K562 (cell line): ENCODE measurements around the gene E2F3. TPM values are rescaled to one million over a fixed set of nuclear protein-coding genes. Genes with fewer than 3 reads are reported as not detected.

Source experiments
- ADNP ChIP-seq: fragments of 200-800 bp; sonication (Bioruptor generic); IDR thresholded peaks from 2 replicates; pipeline ENCODE4 v1.6.1; 2016; ENCODE audit warnings: missing genetic modification characterization, missing compliant biosample characterization
- ATF6 ChIP-seq: sonication (generic); formaldehyde crosslinking; IDR thresholded peaks from 2 replicates; pipeline ENCODE4 v1.4.0; 2020; ENCODE audit warnings: mild to moderate bottlenecking, missing genetic modification reagents
- CBFA2T2 ChIP-seq: fragments of 450-650 bp; conservative IDR thresholded peaks from 2 replicates; pipeline ENCODE4 v1.6.1; 2017; ENCODE audit warnings: mild to moderate bottlenecking
- CBX2 ChIP-seq: fragments of 200-600 bp; sonication (generic); IDR thresholded peaks from one replicate; pipeline ENCODE4 v1.6.1; 2012; ENCODE audit warnings: mild to moderate bottlenecking, low read length, inconsistent platforms; ENCODE audit not compliant: insufficient read depth, poor library complexity, severe bottlenecking
- CTCF ChIP-seq, 3 experiments: IDR thresholded peaks in 2 of 3; conservative IDR thresholded peaks in 1 of 3; 2 replicates each; pipeline ENCODE4 v1.5.1; 2011 to 2012; ENCODE audit warnings: low read length in 3 of 3, mild to moderate bottlenecking in 3 of 3, control low read depth in 2 of 3, improper control_type of control experiment in 1 of 3, inconsistent platforms in 1 of 3, low read depth in 1 of 3, mixed read lengths in 1 of 3, moderate library complexity in 1 of 3; ENCODE audit not compliant: insufficient read depth in 2 of 3
- HDAC1 ChIP-seq, 2 experiments: fragments of 450-650 bp; IDR thresholded peaks; 2 replicates each; pipeline ENCODE4 v1.6.1; 2016 to 2017; ENCODE audit warnings: inconsistent platforms in 1 of 2, mild to moderate bottlenecking in 1 of 2, moderate library complexity in 1 of 2
- HSF4 ChIP-seq: fragments of 250-450 bp; sonication (Bioruptor Pico); IDR thresholded peaks from 2 replicates; pipeline ENCODE4 v2.1.2; 2022; ENCODE audit warnings: mild to moderate bottlenecking, moderate library complexity, borderline replicate concordance
- KAT2B ChIP-seq: IDR thresholded peaks from one replicate; pipeline ENCODE4 v1.6.1; 2012; ENCODE audit warnings: low read depth, mild to moderate bottlenecking, control low read depth, inconsistent platforms, low read length, moderate library complexity
- LEF1 ChIP-seq: fragments of 450-650 bp; IDR thresholded peaks from 2 replicates; pipeline ENCODE4 v1.6.1; 2016; ENCODE audit warnings: mild to moderate bottlenecking
- NONO ChIP-seq, 2 experiments: fragments of 200-400 bp in 1 of 2; fragments of 450-650 bp in 1 of 2; formaldehyde crosslinking in 1 of 2; IDR thresholded peaks; 2 replicates each; pipeline ENCODE4 v1.6.1; 2017; ENCODE audit warnings: low read depth in 2 of 2, mild to moderate bottlenecking in 2 of 2, moderate library complexity in 2 of 2, low read length in 1 of 2
- NR2C1 ChIP-seq, 2 experiments: fragments of 450-650 bp; IDR thresholded peaks; 2 replicates each; pipeline ENCODE4 v1.6.1; 2017; ENCODE audit warnings: mild to moderate bottlenecking in 2 of 2, antibody characterized with exemption in 1 of 2, inconsistent platforms in 1 of 2, missing compliant biosample characterization in 1 of 2, missing genetic modification characterization in 1 of 2
- RAD21 ChIP-seq, 2 experiments: fragments of 250-450 bp in 1 of 2; fragments of 450-650 bp in 1 of 2; sonication (Bioruptor Pico) in 1 of 2; formaldehyde crosslinking in 1 of 2; IDR thresholded peaks in 1 of 2; conservative IDR thresholded peaks in 1 of 2; 2 replicates each; pipeline versions ENCODE4 v1.4.0 to v1.8.0; 2020 to 2022; ENCODE audit warnings: mild to moderate bottlenecking in 2 of 2, moderate library complexity in 1 of 2
- RAD51 ChIP-seq: fragments of 450-650 bp; IDR thresholded peaks from 2 replicates; pipeline ENCODE4 v1.7.1; 2016; ENCODE audit warnings: low read depth, mild to moderate bottlenecking, borderline replicate concordance
- RFX7 ChIP-seq: fragments of 250-450 bp; sonication (Bioruptor Pico); IDR thresholded peaks from 2 replicates; pipeline ENCODE4 v1.5.1; 2021; ENCODE audit warnings: mild to moderate bottlenecking
- SP1 ChIP-seq: sonication (generic); formaldehyde crosslinking; IDR thresholded peaks from 2 replicates; pipeline ENCODE4 v1.8.1; 2022; ENCODE audit warnings: mild to moderate bottlenecking, missing genetic modification reagents
- SUPT5H ChIP-seq: fragments of 450-650 bp; IDR thresholded peaks from 2 replicates; pipeline ENCODE4 v1.6.1; 2016
- TBP ChIP-seq: optimal IDR thresholded peaks from 2 replicates; pipeline ENCODE3; 2011; ENCODE audit warnings: low read depth, low read length, improper control_type of control experiment
- ZFP1 ChIP-seq: fragments of 450-650 bp; formaldehyde crosslinking; IDR thresholded peaks from 2 replicates; pipeline ENCODE4 v1.4.0; 2020; ENCODE audit warnings: mild to moderate bottlenecking, mixed read lengths
- ZNF143 ChIP-seq: sonication (generic); formaldehyde crosslinking; IDR thresholded peaks from 2 replicates; pipeline ENCODE4 v1.9.0; 2022; ENCODE audit warnings: mild to moderate bottlenecking, missing genetic modification reagents
- ZNF282 ChIP-seq: sonication (generic); formaldehyde crosslinking; IDR thresholded peaks from 2 replicates; pipeline ENCODE4 v1.8.1; 2023; ENCODE audit warnings: missing genetic modification reagents
- ZNF592 ChIP-seq: fragments of 450-650 bp; IDR thresholded peaks from 2 replicates; pipeline ENCODE4 v1.6.1; 2017; ENCODE audit warnings: antibody characterized with exemption, mild to moderate bottlenecking
- polyA plus RNA-seq, 8 experiments: library from polyadenylated mRNA; depleted of rRNA in 4 of 8; stranded (reverse) in 5 of 8; unstranded in 3 of 8; fragments of >200 nt; fragmentation: Nextera tagmentation in 2 of 8; fragmentation: Illumina TruSeq in 1 of 8; extraction: Ambion mirVana in 2 of 8; extraction: Trizol in 1 of 8; gene quantifications; 2 replicates each; pipeline versions ENCODE4 v1.2.1 to v1.2.3, GENCODE V29; 2011 to 2014; ENCODE audit warnings: inconsistent platforms in 1 of 8, missing spikeins in 1 of 8
- total RNA-seq, 7 experiments: library from RNA; depleted of rRNA in 6 of 7; stranded (reverse); fragments of >200 nt in 6 of 7; fragmentation: Illumina TruSeq in 2 of 7; extraction: Trizol in 2 of 7; gene quantifications; 2 replicates each; pipeline versions ENCODE4 v1.2.1 to v1.2.3, GENCODE V29; 2011 to 2021; ENCODE audit warnings: low replicate concordance in 1 of 7

E2F3 gene
- total and polyA plus RNA-seq, 9 of the 15 experiments (the other 6 are each of a cell fraction or from before 2014, with no cell fraction given), result 11.1 to 44.7 (median 27.2) TPM

- TF ChIP-seq CBX2 (no peak), LEF1 (no peak), ZFP1 (CRISPR knock-in tag) (no peak), KAT2B (no peak), SP1 (CRISPR knock-in tag) (peak; percentile 35; the same call in 1 of the 2 replicates), SUPT5H (no peak), CTCF (IDR thresholded peaks at IDR 0.05 in 2 of 3, conservative IDR thresholded peaks at IDR 0.05 in 1 of 3; ENCODE audit: insufficient read depth in 2 of 3, low read depth in 1 of 3, low read length in 3 of 3) (peak in 2 of 3 experiments; percentile 24 to 50; a peak in 2 of 6 replicates), ZNF282 (no peak), ADNP (tag) (no peak), NR2C1 (IDR thresholded peaks at IDR 0.05) (peak; percentile 63), NR2C1 (tag; IDR thresholded peaks at IDR 0.05) (peak; percentile 41; the same call in 1 of the 2 replicates), ZNF143 (no peak), TBP (peak; percentile 31), HDAC1 (IDR thresholded peaks at IDR 0.05) (peak in 1 of 2 experiments; percentile 40; a peak in 2 of 4 replicates), RFX7 (CRISPR knock-in tag) (no peak), RAD51 (no peak), CBFA2T2 (0 out of 2 replicates have a peak, but pooled peaks have one; percentile 10), ATF6 (CRISPR knock-in tag) (no peak), ZNF592 (peak; percentile 84), NONO (IDR thresholded peaks at IDR 0.05; ENCODE audit: low read depth in 2 of 2, low read length in 1 of 2) (no peak), HSF4 (CRISPR knock-in tag) (no peak), RAD21 (CRISPR knock-in tag; conservative IDR thresholded peaks at IDR 0.05 in 1 of 2, IDR thresholded peaks at IDR 0.05 in 1 of 2) (peak; percentile 65 to 67)
Observed at GRCh38 chr6:20454204-20454824, 52.6 kb downstream of the E2F3 start (continued).
